Fibroblast of gingiva (primary cell): ENCODE measurements around the gene ZXDB.
A peak's percentile ranks its signal among the peaks of the same experiment; 100 is the strongest.
"Not testable (repeated sequence)": the region's sequence is repeated elsewhere in the genome, so short reads cannot be mapped to it uniquely, and the experiment has no call there.

Experiments used
- DNase-seq: peaks from one replicate; pipeline ENCODE4 v3.0.0-alpha.2; 2011; ENCODE audit warnings: low read depth

The ZXDB gene

DNA sequence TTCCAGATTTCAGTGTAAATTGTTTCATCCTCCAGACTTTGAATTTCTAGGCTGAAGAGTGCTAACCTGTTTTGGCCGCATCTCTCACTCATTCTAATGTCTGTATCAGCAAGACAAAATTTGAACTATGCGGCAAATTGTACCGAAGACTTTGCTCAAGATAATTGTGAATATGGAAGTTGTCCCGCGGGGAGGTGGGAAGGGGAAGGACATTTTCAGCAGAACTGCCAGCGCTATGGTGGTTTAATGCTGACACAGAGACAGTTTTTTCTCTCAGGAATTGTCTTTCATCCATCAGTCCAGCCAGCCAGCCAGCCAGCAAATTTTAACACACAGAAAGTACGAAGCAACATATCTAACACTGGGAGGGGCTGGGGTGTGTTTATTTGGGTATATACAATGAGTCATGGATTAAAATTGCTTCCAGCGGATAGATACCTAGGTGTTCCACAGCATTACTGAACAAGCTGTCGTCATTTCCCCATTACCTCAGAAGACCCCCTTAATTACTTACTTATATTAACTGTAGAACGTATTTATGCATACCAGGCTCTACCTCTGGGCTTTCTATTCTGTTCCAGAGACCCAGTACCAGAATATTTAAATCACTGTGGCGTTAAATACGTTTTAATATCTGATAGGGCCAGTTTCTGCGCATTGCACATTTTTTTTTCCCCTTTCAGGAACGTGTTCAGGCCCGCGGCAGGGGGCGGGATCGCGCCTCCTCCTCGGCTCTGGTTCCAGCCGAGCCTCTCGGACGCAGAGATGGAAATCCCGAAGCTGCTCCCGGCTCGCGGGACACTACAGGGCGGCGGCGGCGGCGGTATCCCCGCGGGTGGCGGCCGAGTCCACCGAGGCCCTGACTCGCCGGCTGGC is at the start of gene ZXDB:
ZXDB (plus strand) TSS at position 728 of the 876 bp plus-strand sequence; CDS start at position 766, 38 bp downstream.
- peak; percentile 36 for DNase-seq

GRCh38 chrX:57565198-57565597 is 26.6 kb upstream of the ZXDB start:
- DNase-seq: no peak

- DNase-seq: no peak
Measured at GRCh38 chrX:57573754-57574153, 18.1 kb upstream of the ZXDB start.

DNA sequence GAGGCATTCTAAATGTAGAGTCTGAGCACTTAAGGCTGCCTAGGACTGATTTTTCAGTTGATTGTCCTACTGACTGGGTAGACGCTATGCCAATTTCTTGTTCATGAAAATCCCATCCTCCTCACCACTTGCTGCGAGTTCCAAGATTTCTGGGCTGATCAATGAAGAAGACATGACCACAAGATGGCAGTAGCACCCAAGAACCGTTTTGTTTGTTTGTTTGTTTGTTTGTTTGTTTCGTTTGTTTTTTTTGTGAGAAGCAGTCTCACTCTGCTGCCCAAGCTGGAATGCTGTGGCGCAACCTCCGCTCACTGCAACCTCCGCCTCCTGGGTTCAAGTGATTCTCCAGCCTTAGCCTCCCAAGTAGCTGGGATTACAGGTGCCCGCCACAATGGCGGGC is 8.9 kb upstream of the ZXDB start:
- not testable (repeated sequence) for DNase-seq

GRCh38 chrX:57583477-57583876 is 8.3 kb upstream of the ZXDB start:
- DNase-seq: no peak

DNA sequence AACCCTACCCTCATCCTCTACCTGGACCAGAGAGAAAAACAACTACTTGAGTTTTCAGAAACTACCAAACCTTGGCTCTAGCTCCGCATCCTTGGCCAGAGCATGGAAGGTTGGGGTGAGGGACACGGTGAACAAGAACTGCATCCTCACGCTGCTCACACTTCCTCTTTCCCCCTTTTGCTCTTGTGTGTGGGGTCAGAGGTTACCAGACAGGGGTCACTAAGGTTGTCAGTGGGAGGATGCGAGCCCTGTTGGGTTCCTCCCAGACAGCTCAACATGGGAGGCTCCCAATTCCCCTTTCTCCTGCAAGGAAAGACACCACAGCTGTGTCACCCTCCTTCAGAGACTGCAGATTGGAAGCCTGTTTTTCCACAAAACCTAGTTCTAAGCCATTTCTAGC is 5.5 kb upstream of the ZXDB start:
- DNase-seq: no peak

DNA sequence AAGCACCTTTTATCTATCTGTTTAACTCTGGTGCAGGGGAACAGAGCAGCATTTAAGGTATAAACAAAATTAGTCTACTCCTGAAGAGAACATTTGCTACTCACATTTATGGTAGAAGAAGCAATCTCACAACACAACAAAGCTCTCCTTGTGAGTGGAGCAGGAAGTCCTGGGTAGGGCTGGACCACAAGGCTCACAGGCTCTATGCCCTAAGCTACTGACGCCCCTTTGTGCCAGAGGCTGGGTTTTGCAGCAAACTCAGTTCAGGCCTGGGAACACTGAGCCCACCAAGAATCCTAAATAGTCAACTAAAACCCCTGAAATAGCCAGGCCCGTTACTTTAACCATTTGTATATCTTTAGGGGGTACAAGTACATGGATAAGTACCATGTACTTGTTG is 4.7 kb upstream of the ZXDB start:
- DNase-seq: no peak

DNA sequence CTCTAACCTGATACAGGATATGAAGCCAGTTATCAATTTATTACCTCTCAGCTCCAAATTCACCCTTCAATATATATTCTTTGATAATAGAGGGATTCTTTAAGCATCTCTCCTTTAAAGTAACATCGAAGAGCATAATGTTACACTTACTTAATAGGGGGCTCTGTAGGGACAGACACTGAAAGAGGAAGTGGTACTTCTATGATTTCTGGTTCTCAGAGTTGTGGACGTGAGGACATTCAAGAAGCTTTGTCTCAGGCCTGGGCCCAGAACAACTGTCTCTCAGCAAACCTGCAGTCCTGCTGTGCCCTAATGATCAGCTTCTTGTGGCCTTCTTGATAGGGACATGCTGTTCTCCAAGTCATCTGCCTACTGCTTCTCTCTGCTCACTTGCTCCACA is 4.2 kb upstream of the ZXDB start:
- no peak for DNase-seq

DNA sequence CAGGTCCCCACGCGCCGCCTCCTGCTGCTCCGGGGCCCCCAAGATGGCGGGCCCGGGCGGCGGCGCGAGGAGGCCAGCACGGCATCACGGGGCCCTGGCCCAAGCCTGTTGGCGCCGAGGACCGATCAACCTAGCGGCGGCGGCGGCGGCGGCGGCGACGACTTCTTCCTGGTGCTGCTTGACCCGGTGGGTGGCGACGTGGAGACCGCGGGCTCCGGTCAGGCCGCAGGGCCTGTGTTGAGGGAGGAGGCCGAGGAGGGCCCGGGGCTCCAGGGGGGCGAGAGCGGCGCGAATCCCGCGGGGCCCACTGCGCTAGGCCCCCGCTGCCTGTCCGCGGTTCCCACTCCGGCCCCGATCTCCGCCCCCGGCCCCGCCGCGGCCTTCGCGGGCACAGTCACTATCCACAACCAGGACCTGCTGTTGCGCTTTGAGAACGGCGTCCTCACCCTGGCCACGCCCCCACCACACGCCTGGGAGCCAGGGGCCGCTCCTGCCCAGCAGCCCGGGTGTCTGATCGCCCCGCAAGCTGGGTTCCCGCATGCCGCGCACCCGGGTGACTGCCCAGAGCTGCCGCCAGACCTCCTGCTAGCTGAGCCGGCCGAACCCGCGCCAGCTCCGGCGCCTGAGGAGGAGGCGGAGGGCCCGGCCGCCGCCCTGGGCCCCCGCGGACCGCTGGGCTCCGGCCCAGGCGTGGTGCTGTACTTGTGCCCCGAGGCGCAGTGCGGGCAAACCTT is 516 bp downstream of the ZXDB start:
- DNase-seq: peak; percentile 34

DNA sequence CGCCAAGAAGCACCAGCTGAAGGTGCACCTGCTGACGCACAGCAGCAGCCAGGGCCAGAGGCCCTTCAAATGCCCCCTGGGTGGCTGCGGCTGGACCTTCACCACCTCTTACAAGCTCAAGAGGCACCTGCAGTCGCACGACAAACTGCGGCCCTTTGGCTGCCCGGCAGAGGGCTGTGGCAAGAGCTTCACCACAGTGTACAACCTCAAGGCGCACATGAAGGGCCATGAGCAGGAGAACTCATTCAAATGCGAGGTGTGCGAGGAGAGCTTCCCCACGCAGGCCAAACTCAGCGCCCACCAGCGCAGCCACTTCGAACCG is 1.0 kb downstream of the ZXDB start:
- DNase-seq: peak; percentile 10

DNA sequence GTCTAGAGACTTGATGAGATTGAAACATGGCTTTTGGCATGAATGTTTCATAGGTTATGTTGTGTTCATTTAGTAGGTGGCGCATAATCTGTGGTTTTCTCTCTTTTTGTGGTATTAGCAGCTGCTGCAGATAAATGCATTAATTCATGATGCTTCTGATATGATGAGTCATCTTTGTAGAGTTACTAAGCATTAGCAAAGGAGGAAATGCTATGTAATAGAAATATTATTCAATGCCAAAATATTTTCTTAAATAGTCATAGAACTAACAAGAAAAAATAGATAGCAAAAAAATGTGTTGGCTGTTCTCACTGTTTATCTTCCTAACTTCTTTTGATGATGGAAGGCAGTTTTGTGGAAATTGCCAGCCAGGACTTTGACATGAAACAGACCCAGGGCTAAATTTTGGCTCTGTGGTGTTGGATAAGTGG is 3.6 kb downstream of the ZXDB start:
- DNase-seq: peak; percentile 66

GRCh38 chrX:57596109-57596508 is 4.3 kb downstream of the ZXDB start:
- DNase-seq: peak; percentile 33

GRCh38 chrX:57596516-57596915 is 4.7 kb downstream of the ZXDB start:
- no peak for DNase-seq

GRCh38 chrX:57607295-57608187 is 15.7 kb downstream of the ZXDB start:
- DNase-seq: no peak

- not testable (repeated sequence) for DNase-seq
Measured at GRCh38 chrX:57613351-57613750, 21.5 kb downstream of the ZXDB start.

DNA sequence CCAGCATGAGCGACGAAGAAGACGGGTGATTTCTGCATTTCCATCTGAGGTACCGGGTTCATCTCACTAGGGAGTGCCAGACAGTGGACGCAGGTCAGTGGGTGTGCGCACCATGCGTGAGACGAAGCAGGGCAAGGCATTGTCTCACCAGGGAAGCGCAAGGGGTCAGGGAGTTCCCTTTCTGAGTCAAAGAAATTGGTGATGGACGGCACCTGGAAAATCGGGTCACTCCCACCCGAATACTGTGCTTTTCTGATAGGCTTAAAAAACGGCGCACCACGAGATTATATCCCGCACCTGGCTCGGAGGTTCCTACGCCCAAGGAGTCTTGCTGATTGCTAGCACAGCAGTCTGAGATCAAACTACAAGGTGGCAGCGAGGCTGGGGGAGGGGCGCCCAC is 37.6 kb downstream of the ZXDB start:
- DNase-seq: not testable (repeated sequence)

DNA sequence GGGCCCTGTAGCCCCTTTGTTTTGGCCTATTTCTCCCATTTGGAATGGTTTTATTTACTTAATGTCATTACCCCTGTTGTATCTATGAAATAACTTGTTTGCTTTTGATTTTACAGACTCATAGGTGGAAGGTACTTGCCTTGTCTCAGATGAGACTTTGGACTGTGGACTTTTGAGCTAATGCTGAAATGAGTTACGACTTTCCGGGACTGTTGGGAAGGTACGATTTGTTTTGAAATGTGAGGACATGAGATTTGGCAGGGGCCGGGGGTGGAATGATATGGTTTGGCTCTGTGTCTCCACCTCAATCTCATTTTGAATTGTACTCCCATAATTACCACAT is 48.8 kb downstream of the ZXDB start:
- DNase-seq: no peak

DNA sequence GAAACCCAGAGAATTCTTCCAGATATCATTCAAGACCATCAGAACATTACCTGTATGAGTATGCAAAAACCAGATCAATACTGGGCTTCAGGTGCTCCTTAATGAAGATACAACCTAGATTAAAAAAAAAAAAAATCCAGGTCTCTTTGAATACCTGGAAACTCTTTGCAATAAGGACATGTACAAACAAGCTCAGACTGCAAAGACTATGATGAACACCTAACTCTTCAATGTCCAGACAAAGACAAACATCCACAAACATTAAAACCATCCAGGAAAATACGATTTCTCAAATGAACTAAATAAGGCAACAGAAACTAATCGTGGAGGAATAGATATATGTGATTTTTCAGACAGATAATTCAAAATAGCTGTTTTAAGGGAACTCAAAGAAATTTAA is 49.5 kb downstream of the ZXDB start:
- no peak for DNase-seq

GRCh38 chrX:57643698-57644097 is 51.9 kb downstream of the ZXDB start:
- no peak for DNase-seq

- DNase-seq: no peak
Measured at GRCh38 chrX:57647020-57647419, 55.2 kb downstream of the ZXDB start.
